ENCODE measurements around the gene ISG20. TPM values are rescaled to one million over a fixed set of nuclear protein-coding genes. Genes with fewer than 3 reads are reported as not detected.

ISG20 gene
- total and polyA plus RNA-seq, 7 donors = 1.9 to 177 (median 20.1) TPM

- H3K27me3 ChIP-seq = no peaks in the 10 kb centered on the region
- TF ChIP-seq CTCF (IDR thresholded peaks at IDR 0.05) = no peak
- no peak for TF ChIP-seq POLR2AphosphoS5 (IDR thresholded peaks at IDR 0.05)
- no peak for TF ChIP-seq EP300 (IDR thresholded peaks at IDR 0.05)
- no peak for TF ChIP-seq POLR2A (IDR thresholded peaks at IDR 0.05)
- peak; percentile 83 for DNase-seq
- H3K4me1 ChIP-seq = peaks cover 0 to 11% (median 6%) of the 10 kb centered on the region in 4 donors
- H3K27ac ChIP-seq = peak overlapping the region; percentile 46 to 73 (median 58)
- peak overlapping the region; percentile 38 to 60 (median 50) for H3K4me3 ChIP-seq
- H3K9me3 ChIP-seq = no peaks in the 10 kb centered on the region
- intact Hi-C loops (cut with DNase I) = no loop called here
- H3K36me3 ChIP-seq = no peaks in the 10 kb centered on the region
- WGBS, 2 donors = 4 to 5% methylated on average over 60 of the region's 60 CpGs
These were observed 66.3 kb downstream of the ISG20 start for GRCh38 chr15:88704791-88705768.

GRCh38 chr15:88705769-88706165 lies 67.0 kb downstream of the ISG20 start:
- WGBS, 2 donors = 64 to 75% methylated on average over 11 of the region's 11 CpGs
- peak overlapping the region; percentile 46 to 73 (median 58) for H3K27ac ChIP-seq

More at GRCh38 chr15:88705769-88706165, 67.0 kb downstream of the ISG20 start:
- Histone ChIP-seq H3K36me3 (no peaks in the 10 kb centered on the region), H3K27me3 (no peaks in the 10 kb centered on the region), H3K4me1 (peaks cover 0 to 11% (median 6%) of the 10 kb centered on the region in 4 donors), H3K9me3 (no peaks in the 10 kb centered on the region), H3K4me3 (peak overlapping the region; percentile 38 to 60 (median 50))
- intact Hi-C loops (cut with DNase I) = no loop called here
- peak; percentile 24 for DNase-seq
- no peak for TF ChIP-seq EP300 (IDR thresholded peaks at IDR 0.05)
- TF ChIP-seq POLR2AphosphoS5 (IDR thresholded peaks at IDR 0.05) = no peak
- no peak for TF ChIP-seq CTCF (IDR thresholded peaks at IDR 0.05)
- TF ChIP-seq POLR2A (IDR thresholded peaks at IDR 0.05) = no peak

Small RNAs within 50 kb of the gene (small RNA-seq; reads per million reads assigned to genes)
- gene MIR1179 (0 to 0.18 (median 0) reads per million in 3 donors), gene MIR7-2 (0 to 0.22 (median 0) reads per million in 3 donors)

Other genes with a start within 250 kb of the ISG20 start
- gene MRPL46, start 171.6 kb upstream of the ISG20 start, total RNA-seq = 10 to 100 TPM; 15.9 to 46.6 (median 33.3) TPM
- 10 to 100 TPM; 36.0 to 53.6 (median 45.8) TPM for gene MRPL46, start 171.6 kb upstream of the ISG20 start, polyA plus RNA-seq
- gene MRPS11, start 171.3 kb upstream of the ISG20 start, total RNA-seq = 10 to 100 TPM; 18.8 to 46.0 (median 38.4) TPM
- gene MRPS11, start 171.3 kb upstream of the ISG20 start, polyA plus RNA-seq = 10 to 100 TPM; 56.6 to 84.6 (median 81.7) TPM
- 10 to 100 TPM in 1 of 4 donors, 1 to 10 TPM in 3; 7.4 to 13.0 (median 8.8) TPM for gene DET1, start 92.3 kb upstream of the ISG20 start, total RNA-seq
- gene DET1, start 92.3 kb upstream of the ISG20 start, polyA plus RNA-seq = 1 to 10 TPM; 2.4 to 3.6 (median 2.8) TPM
- gene AEN, start 17.7 kb upstream of the ISG20 start, total RNA-seq = 10 to 100 TPM in 2 of 4 donors, 1 to 10 TPM in 2; 5.8 to 18.3 (median 9.4) TPM
- 10 to 100 TPM in 1 of 3 donors, 1 to 10 TPM in 2; 4.2 to 19.7 (median 8.8) TPM for gene AEN, start 17.7 kb upstream of the ISG20 start, polyA plus RNA-seq
- gene ACAN, start 164.4 kb downstream of the ISG20 start, total RNA-seq = under 1 TPM in 1 of 4 donors, not detected in 3; 0.36 TPM
- gene ACAN, start 164.4 kb downstream of the ISG20 start, polyA plus RNA-seq = under 1 TPM in 1 of 3 donors, not detected in 2; 0.17 TPM

Measured in sigmoid colon (tissue), 7 donors.